CD4-positive, alpha-beta T cell (primary cell): Measurements from ENCODE around the gene NRROS. TPM values are rescaled to one million over a fixed set of nuclear protein-coding genes. Genes with fewer than 3 reads are reported as not detected.

Source experiments
- ATAC-seq: fragments of 200-7000 bp; cut with Tn5 transposase; one replicate; pipeline ENCODE4 v1.10.0; 2022; ENCODE audit warnings: mild to moderate bottlenecking; ENCODE audit not compliant: poor library complexity
- CTCF ChIA-PET: fragments of 350-600 bp; sonication (Branson Sonifier 250); formaldehyde crosslinking; loops from one replicate; lab custom pipeline; 2021; ENCODE audit warnings: antibody characterized with exemption, inconsistent platforms; lab: Charles Lee
- POLR2A ChIA-PET: fragments of 350-600 bp; sonication (Branson Sonifier 250); formaldehyde crosslinking; loops from one replicate; lab custom pipeline; 2021; ENCODE audit warnings: antibody characterized with exemption, inconsistent platforms; lab: Charles Lee
- DNase-seq, 14 experiments: peaks; one replicate each; pipeline ENCODE4 v3.0.0-alpha.2; 2013 to 2020; ENCODE audit warnings: mixed read lengths in 2 of 14
- H3K27ac ChIP-seq, 2 donors: one replicate each; pipeline versions ENCODE4 v1.5.1 to v1.7.0; 2013; ENCODE audit warnings: low read length in 2 of 2, low read depth in 1 of 2, mild to moderate bottlenecking in 1 of 2
- H3K27me3 ChIP-seq, 2 experiments: 1 replicate in 1 of 2; 2 replicates in 1 of 2; pipeline versions ENCODE4 v1.6.1 to v1.7.0; 2013; ENCODE audit warnings: low read length in 2 of 2, control low read depth in 1 of 2, mild to moderate bottlenecking in 1 of 2, moderate library complexity in 1 of 2; ENCODE audit not compliant: insufficient read depth in 2 of 2, control insufficient read depth in 1 of 2
- H3K36me3 ChIP-seq: one replicate; pipeline ENCODE4 v1.6.1; 2013; ENCODE audit warnings: low read length, control low read depth; ENCODE audit not compliant: insufficient read depth
- H3K4me1 ChIP-seq: one replicate; pipeline ENCODE4 v1.6.1; 2013; ENCODE audit warnings: low read length, control low read depth; ENCODE audit not compliant: insufficient read depth
- H3K4me3 ChIP-seq: one replicate; pipeline ENCODE4 v1.5.1; 2013; ENCODE audit warnings: mild to moderate bottlenecking, low read length, moderate library complexity
- H3K9me3 ChIP-seq, 2 experiments: 1 replicate in 1 of 2; 2 replicates in 1 of 2; pipeline versions ENCODE4 v1.6.1 to v1.7.0; 2013; ENCODE audit warnings: low read length in 2 of 2, mild to moderate bottlenecking in 2 of 2, control low read depth in 1 of 2, moderate library complexity in 1 of 2; ENCODE audit not compliant: control insufficient read depth in 1 of 2, insufficient read depth in 1 of 2
- H3K27ac Mint-ChIP-seq: one replicate; pipeline ENCODE4 v1.8.0; 2020; ENCODE audit warnings: mixed read lengths
- H3K27me3 Mint-ChIP-seq: one replicate; pipeline ENCODE4 v1.8.0; 2021; ENCODE audit warnings: mixed read lengths
- H3K36me3 Mint-ChIP-seq: one replicate; pipeline ENCODE4 v1.8.0; 2021; ENCODE audit warnings: low read depth, mixed read lengths
- H3K4me1 Mint-ChIP-seq: one replicate; pipeline ENCODE4 v1.8.0; 2021; ENCODE audit warnings: low read depth, mixed read lengths
- H3K4me3 Mint-ChIP-seq: one replicate; pipeline ENCODE4 v1.8.0; 2020; ENCODE audit warnings: mild to moderate bottlenecking, mixed read lengths
- H3K9me3 Mint-ChIP-seq: one replicate; pipeline ENCODE4 v1.8.0; 2020; ENCODE audit warnings: mixed read lengths
- CTCF ChIP-seq: fragments of 200-600 bp; IDR thresholded peaks from one replicate; pipeline ENCODE4 v1.8.0; 2022; ENCODE audit warnings: antibody characterized with exemption, mild to moderate bottlenecking
- intact Hi-C, 2 experiments: fragments of 100-400 bp; cut with DNase I in 1 of 2; cut with micrococcal nuclease in 1 of 2; formaldehyde crosslinking; loops; one replicate each; pipeline versions ENCODE4 v1.15.1 to v1.9.0; 2023 to 2025; cut with DNase I, micrococcal nuclease
- total RNA-seq, 174 experiments: library from RNA in 2 of 174; stranded (reverse) in 2 of 174; gene quantifications; one replicate each; pipeline ENCODE4 v1.2.3 and lab custom pipeline; 2021 to 2026

Gene NRROS
- total RNA-seq, 2 experiments from 2014 or later = 7.4 to 8.4 TPM

DNA sequence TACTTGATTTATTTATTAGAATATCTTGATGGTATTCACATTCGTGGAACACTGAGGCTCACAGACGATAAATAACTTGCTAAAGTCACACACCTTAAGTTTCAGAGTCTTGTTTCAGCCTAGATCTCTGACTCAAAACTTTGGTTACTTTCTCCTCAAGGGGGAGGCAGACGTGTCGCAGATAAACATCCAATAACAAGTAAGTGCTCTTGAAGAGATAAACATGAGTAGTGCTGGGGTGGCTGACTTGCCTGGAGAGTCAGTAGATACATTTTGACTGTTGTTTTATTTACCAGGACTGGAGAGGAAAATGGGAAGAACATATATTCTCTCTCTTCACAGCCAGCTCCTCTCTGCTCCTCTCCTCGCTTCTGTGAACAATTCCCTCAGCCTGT is 39.8 kb upstream of the NRROS start:
- H3K27ac Mint-ChIP-seq = no peak overlapping the region
- no peak for DNase-seq
- H3K4me3 Mint-ChIP-seq = no peak overlapping the region
- H3K4me1 Mint-ChIP-seq = peaks cover 20% of the 10 kb centered on the region
- Histone ChIP-seq H3K36me3 (no peaks in the 10 kb centered on the region), H3K4me3 (no peak overlapping the region), H3K27ac (no peak overlapping the region), H3K4me1 (peaks cover 12% of the 10 kb centered on the region), H3K9me3 (no peaks in the 10 kb centered on the region), H3K27me3 (peaks cover 0 to under 1% of the 10 kb centered on the region in 2 experiments)
- H3K36me3 Mint-ChIP-seq = no peaks in the 10 kb centered on the region
- no peak for TF ChIP-seq CTCF
- intact Hi-C loops = loop anchor here (10.0 kb wide), 2 partner anchors 345 kb away; partner anchors contain the start of gene NCBP2 (in 1 of the 2)
- no peak for ATAC-seq
- H3K9me3 Mint-ChIP-seq = no peaks in the 10 kb centered on the region
- H3K27me3 Mint-ChIP-seq = no peaks in the 10 kb centered on the region
- POLR2A ChIA-PET = no interaction called here
- CTCF ChIA-PET = no interaction called here

GRCh38 chr3:196600359-196600758 is 39.1 kb upstream of the NRROS start:
- Mint-ChIP-seq H3K27me3 (no peaks in the 10 kb centered on the region), H3K9me3 (no peaks in the 10 kb centered on the region), H3K4me1 (peaks cover 23% of the 10 kb centered on the region), H3K4me3 (no peak overlapping the region), H3K36me3 (no peaks in the 10 kb centered on the region), H3K27ac (no peak overlapping the region)
- Histone ChIP-seq H3K36me3 (no peaks in the 10 kb centered on the region), H3K27ac (no peak overlapping the region), H3K9me3 (no peaks in the 10 kb centered on the region), H3K4me1 (peaks cover 14% of the 10 kb centered on the region), H3K27me3 (no peaks in the 10 kb centered on the region), H3K4me3 (no peak overlapping the region)
- ChIA-PET CTCF (no interaction called here), POLR2A (no interaction called here)
- DNase-seq (no peak), ATAC-seq (no peak)
- TF ChIP-seq CTCF = no peak
- intact Hi-C loops = loop anchor here (10.0 kb wide), 2 partner anchors 344 to 346 kb away; partner anchors contain the start of gene NCBP2 (in 1 of the 2)

- Histone ChIP-seq H3K4me3 (no peak overlapping the region), H3K9me3 (no peaks in the 10 kb centered on the region), H3K27ac (no peak overlapping the region), H3K27me3 (no peaks in the 10 kb centered on the region), H3K4me1 (peaks cover 14% of the 10 kb centered on the region), H3K36me3 (no peaks in the 10 kb centered on the region)
- no peaks in the 10 kb centered on the region for H3K27me3 Mint-ChIP-seq
- H3K4me1 Mint-ChIP-seq = peaks cover 23% of the 10 kb centered on the region
- ATAC-seq = no peak
- intact Hi-C loops = loop anchor here (10.0 kb wide), 2 partner anchors 342 to 348 kb away; partner anchors contain the start of gene NCBP2 (in 1 of the 2)
- H3K36me3 Mint-ChIP-seq = no peaks in the 10 kb centered on the region
- no peak overlapping the region for H3K27ac Mint-ChIP-seq
- H3K9me3 Mint-ChIP-seq = no peaks in the 10 kb centered on the region
- no peak overlapping the region for H3K4me3 Mint-ChIP-seq
- POLR2A ChIA-PET = no interaction called here
- CTCF ChIA-PET = interaction anchor here (0.6 to 2.3 kb wide), 2 partner anchors 38 to 83 kb away, joined by 3 to 16 read pairs; no protein-coding TSS in a partner anchor
- TF ChIP-seq CTCF = no peak
- no peak for DNase-seq
Measured at GRCh38 chr3:196602673-196603072, 36.8 kb upstream of the NRROS start.
